Measurements from ENCODE around the gene CCR3.

Gene CCR3

GRCh38 chr3:46286947-46287565 lies 44.8 kb downstream of the CCR3 start:
- Histone ChIP-seq H3K79me1 (ENCODE audit: low read depth, low read length) (no peaks in the 10 kb centered on the region), H3K4me1 (ENCODE audit: control insufficient read depth in 2 of 2, insufficient read depth in 1 of 2, low read depth in 1 of 2, low read length in 2 of 2) (no peaks in the 10 kb centered on the region), H3K14ac (ENCODE audit: low read length) (no peak overlapping the region), H2AK5ac (ENCODE audit: low read depth, low read length) (no peak overlapping the region), H2BK120ac (ENCODE audit: low read depth, low read length) (no peak overlapping the region), H3K18ac (ENCODE audit: low read length) (no peak overlapping the region), H4K91ac (ENCODE audit: low read depth, low read length, poor library complexity) (no peak overlapping the region), H3K4ac (ENCODE audit: low read length) (no peak overlapping the region), H4K8ac (ENCODE audit: low read depth, low read length) (no peak overlapping the region), H3K27ac (replicated peaks; ENCODE audit: low read length) (no peak overlapping the region), H2BK15ac (ENCODE audit: low read length) (no peak overlapping the region), H2BK5ac (ENCODE audit: low read length) (no peak overlapping the region), H3K27me3 (ENCODE audit: control insufficient read depth in 3 of 3, insufficient read depth in 3 of 3, low read depth in 1 of 3, low read length in 3 of 3) (no peaks in the 10 kb centered on the region), H3K36me3 (replicated peaks in 1 of 2; ENCODE audit: control insufficient read depth in 2 of 2, insufficient read depth in 2 of 2, low read length in 2 of 2) (no peaks in the 10 kb centered on the region), H3K23ac (ENCODE audit: low read depth, low read length, poor library complexity) (no peak overlapping the region), H2AFZ (ENCODE audit: low read length) (no peak overlapping the region), H3K4me3 (ENCODE audit: low read length in 2 of 2) (no peak overlapping the region), H2BK12ac (ENCODE audit: low read length) (no peak overlapping the region), H3K9ac (ENCODE audit: low read depth, low read length, poor library complexity) (no peak overlapping the region), H3K9me3 (replicated peaks in 1 of 2; ENCODE audit: control insufficient read depth in 2 of 2, insufficient read depth in 1 of 2, low read depth in 1 of 2, low read length in 2 of 2) (no peaks in the 10 kb centered on the region), H3K4me2 (ENCODE audit: insufficient read depth, low read length, poor library complexity, severe bottlenecking) (no peak overlapping the region)
- no peak for DNase-seq (ENCODE audit: low spot score)
- no CpG with 5 or more reads among the region's 5 CpGs for WGBS, 2 donors (ENCODE audit: extremely low coverage in 2 of 2, insufficient read length in 2 of 2, insufficient replicate concordance in 1 of 2)

- WGBS, 2 donors (ENCODE audit: extremely low coverage in 2 of 2, insufficient read length in 2 of 2, insufficient replicate concordance in 1 of 2), result no CpG with 5 or more reads among the region's 1 CpG
- no peak overlapping the region for H2AFZ ChIP-seq (ENCODE audit: low read length)
- H3K23ac ChIP-seq (ENCODE audit: low read depth, low read length, poor library complexity), result no peak overlapping the region
- no peak for DNase-seq (ENCODE audit: low spot score)
- H3K9ac ChIP-seq (ENCODE audit: low read depth, low read length, poor library complexity), result no peak overlapping the region
- no peaks in the 10 kb centered on the region for H3K9me3 ChIP-seq (replicated peaks in 1 of 2; ENCODE audit: control insufficient read depth in 2 of 2, insufficient read depth in 1 of 2, low read depth in 1 of 2, low read length in 2 of 2)
- no peaks in the 10 kb centered on the region for H3K79me1 ChIP-seq (ENCODE audit: low read depth, low read length)
- H2BK120ac ChIP-seq (ENCODE audit: low read depth, low read length), result no peak overlapping the region
- H2BK12ac ChIP-seq (ENCODE audit: low read length), result no peak overlapping the region
- no peak overlapping the region for H2BK15ac ChIP-seq (ENCODE audit: low read length)
- no peak overlapping the region for H3K4ac ChIP-seq (ENCODE audit: low read length)
- no peaks in the 10 kb centered on the region for H3K36me3 ChIP-seq (replicated peaks in 1 of 2; ENCODE audit: control insufficient read depth in 2 of 2, insufficient read depth in 2 of 2, low read length in 2 of 2)
- H3K14ac ChIP-seq (ENCODE audit: low read length), result no peak overlapping the region
- H3K4me1 ChIP-seq (ENCODE audit: control insufficient read depth in 2 of 2, insufficient read depth in 1 of 2, low read depth in 1 of 2, low read length in 2 of 2), result no peaks in the 10 kb centered on the region
- no peak overlapping the region for H3K18ac ChIP-seq (ENCODE audit: low read length)
- no peak overlapping the region for H3K27ac ChIP-seq (replicated peaks; ENCODE audit: low read length)
- no peaks in the 10 kb centered on the region for H3K27me3 ChIP-seq (ENCODE audit: control insufficient read depth in 3 of 3, insufficient read depth in 3 of 3, low read depth in 1 of 3, low read length in 3 of 3)
- H3K4me2 ChIP-seq (ENCODE audit: insufficient read depth, low read length, poor library complexity, severe bottlenecking), result no peak overlapping the region
- no peak overlapping the region for H2BK5ac ChIP-seq (ENCODE audit: low read length)
- H2AK5ac ChIP-seq (ENCODE audit: low read depth, low read length), result no peak overlapping the region
- H4K91ac ChIP-seq (ENCODE audit: low read depth, low read length, poor library complexity), result no peak overlapping the region
- H4K8ac ChIP-seq (ENCODE audit: low read depth, low read length), result no peak overlapping the region
- H3K4me3 ChIP-seq (ENCODE audit: low read length in 2 of 2), result no peak overlapping the region
Measured at GRCh38 chr3:46289551-46289950, 47.3 kb downstream of the CCR3 start.

DNA sequence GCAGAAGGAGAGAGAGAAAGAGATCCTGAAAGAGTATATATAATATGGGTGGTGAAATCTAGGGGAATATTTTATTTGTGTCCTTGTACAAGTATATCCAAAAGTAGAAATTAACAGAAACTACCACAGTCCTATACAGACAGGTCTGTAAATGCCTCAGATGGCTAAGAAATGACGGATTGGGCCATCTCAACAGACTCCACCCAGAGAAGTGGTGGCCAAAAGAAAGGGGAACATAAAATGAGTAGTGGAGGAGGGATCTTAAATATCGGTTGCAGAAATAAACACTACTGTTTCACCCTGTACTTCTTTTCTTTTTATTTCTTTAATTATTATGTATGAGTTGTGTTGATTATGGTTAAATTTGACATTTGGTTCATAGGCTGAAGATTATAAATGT lies 47.7 kb downstream of the CCR3 start:
- Histone ChIP-seq H3K18ac (ENCODE audit: low read length) (no peak overlapping the region), H3K79me1 (ENCODE audit: low read depth, low read length) (no peaks in the 10 kb centered on the region), H3K4me2 (ENCODE audit: insufficient read depth, low read length, poor library complexity, severe bottlenecking) (no peak overlapping the region), H3K4ac (ENCODE audit: low read length) (no peak overlapping the region), H2BK12ac (ENCODE audit: low read length) (no peak overlapping the region), H3K27me3 (ENCODE audit: control insufficient read depth in 3 of 3, insufficient read depth in 3 of 3, low read depth in 1 of 3, low read length in 3 of 3) (no peaks in the 10 kb centered on the region), H2AFZ (ENCODE audit: low read length) (no peak overlapping the region), H3K4me1 (ENCODE audit: control insufficient read depth in 2 of 2, insufficient read depth in 1 of 2, low read depth in 1 of 2, low read length in 2 of 2) (no peaks in the 10 kb centered on the region), H3K9me3 (replicated peaks in 1 of 2; ENCODE audit: control insufficient read depth in 2 of 2, insufficient read depth in 1 of 2, low read depth in 1 of 2, low read length in 2 of 2) (no peaks in the 10 kb centered on the region), H2BK120ac (ENCODE audit: low read depth, low read length) (no peak overlapping the region), H3K36me3 (replicated peaks in 1 of 2; ENCODE audit: control insufficient read depth in 2 of 2, insufficient read depth in 2 of 2, low read length in 2 of 2) (no peaks in the 10 kb centered on the region), H3K4me3 (ENCODE audit: low read length in 2 of 2) (no peak overlapping the region), H4K8ac (ENCODE audit: low read depth, low read length) (no peak overlapping the region), H3K23ac (ENCODE audit: low read depth, low read length, poor library complexity) (no peak overlapping the region), H4K91ac (ENCODE audit: low read depth, low read length, poor library complexity) (no peak overlapping the region), H3K9ac (ENCODE audit: low read depth, low read length, poor library complexity) (no peak overlapping the region), H2BK5ac (ENCODE audit: low read length) (no peak overlapping the region), H3K14ac (ENCODE audit: low read length) (no peak overlapping the region), H2BK15ac (ENCODE audit: low read length) (no peak overlapping the region), H3K27ac (replicated peaks; ENCODE audit: low read length) (no peak overlapping the region), H2AK5ac (ENCODE audit: low read depth, low read length) (no peak overlapping the region)
- no CpG with 5 or more reads among the region's 2 CpGs for WGBS, 2 donors (ENCODE audit: extremely low coverage in 2 of 2, insufficient read length in 2 of 2, insufficient replicate concordance in 1 of 2)
- no peak for DNase-seq (ENCODE audit: low spot score)

- Histone ChIP-seq H3K27ac (replicated peaks; ENCODE audit: low read length) (no peak overlapping the region), H2BK120ac (ENCODE audit: low read depth, low read length) (no peak overlapping the region), H3K4me2 (ENCODE audit: insufficient read depth, low read length, poor library complexity, severe bottlenecking) (no peak overlapping the region), H3K4ac (ENCODE audit: low read length) (no peak overlapping the region), H4K91ac (ENCODE audit: low read depth, low read length, poor library complexity) (no peak overlapping the region), H3K14ac (ENCODE audit: low read length) (no peak overlapping the region), H4K8ac (ENCODE audit: low read depth, low read length) (no peak overlapping the region), H2AFZ (ENCODE audit: low read length) (no peak overlapping the region), H3K18ac (ENCODE audit: low read length) (no peak overlapping the region), H3K23ac (ENCODE audit: low read depth, low read length, poor library complexity) (no peak overlapping the region), H3K4me3 (ENCODE audit: low read length in 2 of 2) (no peak overlapping the region), H2BK15ac (ENCODE audit: low read length) (no peak overlapping the region), H3K4me1 (ENCODE audit: control insufficient read depth in 2 of 2, insufficient read depth in 1 of 2, low read depth in 1 of 2, low read length in 2 of 2) (no peaks in the 10 kb centered on the region), H2AK5ac (ENCODE audit: low read depth, low read length) (no peak overlapping the region), H2BK12ac (ENCODE audit: low read length) (no peak overlapping the region), H3K9me3 (replicated peaks in 1 of 2; ENCODE audit: control insufficient read depth in 2 of 2, insufficient read depth in 1 of 2, low read depth in 1 of 2, low read length in 2 of 2) (no peaks in the 10 kb centered on the region), H3K36me3 (replicated peaks in 1 of 2; ENCODE audit: control insufficient read depth in 2 of 2, insufficient read depth in 2 of 2, low read length in 2 of 2) (no peaks in the 10 kb centered on the region), H2BK5ac (ENCODE audit: low read length) (no peak overlapping the region), H3K27me3 (ENCODE audit: control insufficient read depth in 3 of 3, insufficient read depth in 3 of 3, low read depth in 1 of 3, low read length in 3 of 3) (no peaks in the 10 kb centered on the region), H3K79me1 (ENCODE audit: low read depth, low read length) (no peaks in the 10 kb centered on the region), H3K9ac (ENCODE audit: low read depth, low read length, poor library complexity) (no peak overlapping the region)
- DNase-seq (ENCODE audit: low spot score), result no peak
- WGBS, 2 donors (ENCODE audit: extremely low coverage in 2 of 2, insufficient read length in 2 of 2, insufficient replicate concordance in 1 of 2), result no CpG with 5 or more reads among the region's 2 CpGs
Measured at GRCh38 chr3:46291046-46291445, 48.8 kb downstream of the CCR3 start.

Data from neuronal stem cell (in vitro differentiated cells).